HG03175 (cell line): ENCODE results near the gene PTPN7.
"Not testable (repeated sequence)": the region's sequence is repeated elsewhere in the genome, so short reads cannot be mapped to it uniquely, and the experiment has no call there.

Experiments
- ATAC-seq: cut with Tn5 transposase; IDR thresholded peaks from one replicate; pipeline ENCODE4 v1.9.1; 2021; ENCODE audit warnings: mild to moderate bottlenecking, moderate library complexity; ENCODE audit not compliant: unreplicated experiment

Gene PTPN7

DNA sequence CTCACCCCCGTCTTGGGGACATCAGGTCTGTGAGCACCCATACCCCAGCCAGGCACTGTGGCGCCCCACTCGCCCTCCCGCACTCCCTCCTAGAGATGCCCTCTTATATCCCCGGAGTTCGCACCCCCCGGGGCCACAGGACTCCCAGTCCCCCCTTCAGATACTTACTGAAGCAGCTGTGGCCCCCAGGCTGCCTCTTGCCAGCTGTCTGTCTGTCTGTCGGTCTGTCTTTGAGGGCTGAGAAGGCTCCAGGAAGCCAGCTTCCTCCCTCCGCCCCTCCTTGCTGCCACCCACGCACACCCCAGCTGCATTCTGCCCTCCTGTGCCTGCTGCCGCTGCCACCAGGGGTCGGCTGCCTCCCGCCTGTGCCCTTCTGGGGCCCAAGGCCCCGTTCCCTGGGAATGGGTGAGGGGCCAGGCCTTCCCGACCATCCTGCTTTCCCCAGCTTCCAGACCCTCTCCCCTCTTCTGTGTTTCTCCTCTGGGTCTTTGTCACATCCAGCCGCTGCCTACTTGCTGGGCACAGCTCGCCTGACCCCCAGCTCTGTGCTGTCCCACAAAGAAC is at the start of gene PTPN7:
PTPN7 (minus strand) TSS at position 226 of the 564 bp plus-strand sequence. CDS start 1,200 bp downstream, outside the sequence.
- ATAC-seq, result peak; percentile 54

DNA sequence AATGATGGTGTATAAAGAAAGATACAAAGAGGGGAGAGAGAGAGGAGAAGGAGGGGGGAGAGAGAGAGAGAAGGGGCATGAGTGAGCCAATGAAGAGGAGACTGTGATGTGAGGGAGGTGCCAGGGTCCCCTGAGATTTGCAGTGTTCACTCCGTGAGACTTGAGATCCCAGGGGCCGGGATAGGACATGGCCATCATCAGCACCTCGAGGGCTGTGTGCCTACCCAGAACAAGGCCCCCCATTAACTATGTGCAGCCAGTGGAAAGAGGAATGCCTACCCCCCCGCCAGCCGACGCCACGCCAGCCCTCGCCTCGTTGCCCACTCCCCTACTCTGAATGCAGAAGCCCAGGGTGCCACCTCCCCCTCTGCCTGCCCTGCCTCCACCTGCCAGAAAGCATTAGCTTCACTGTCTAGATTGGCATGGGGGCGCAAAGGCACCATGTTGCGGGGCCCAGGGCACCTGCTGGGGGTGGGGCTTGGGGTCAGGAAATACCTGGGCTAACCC is 48.0 kb upstream of the PTPN7 start:
- ATAC-seq, result no peak

DNA sequence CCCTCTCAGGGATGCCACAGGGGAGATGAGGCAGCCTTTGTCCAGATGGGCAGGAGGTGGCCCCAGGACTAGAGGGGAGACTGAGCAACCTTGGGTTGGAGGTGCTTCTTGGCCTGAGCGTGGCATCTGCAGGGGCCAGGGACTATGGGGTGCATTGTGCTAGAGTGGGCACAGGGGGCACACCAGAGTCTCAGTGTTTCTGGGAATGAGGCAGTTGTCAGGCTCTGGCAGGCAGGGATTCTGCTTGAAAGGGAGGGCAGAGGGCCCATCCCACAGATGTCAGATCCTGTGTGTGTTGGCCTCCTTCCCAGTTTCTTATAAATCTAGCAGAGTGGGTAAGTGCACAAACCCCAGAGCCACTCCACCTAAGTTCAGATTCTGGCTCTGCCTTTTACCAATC is 46.9 kb upstream of the PTPN7 start:
- ATAC-seq, result no peak

DNA sequence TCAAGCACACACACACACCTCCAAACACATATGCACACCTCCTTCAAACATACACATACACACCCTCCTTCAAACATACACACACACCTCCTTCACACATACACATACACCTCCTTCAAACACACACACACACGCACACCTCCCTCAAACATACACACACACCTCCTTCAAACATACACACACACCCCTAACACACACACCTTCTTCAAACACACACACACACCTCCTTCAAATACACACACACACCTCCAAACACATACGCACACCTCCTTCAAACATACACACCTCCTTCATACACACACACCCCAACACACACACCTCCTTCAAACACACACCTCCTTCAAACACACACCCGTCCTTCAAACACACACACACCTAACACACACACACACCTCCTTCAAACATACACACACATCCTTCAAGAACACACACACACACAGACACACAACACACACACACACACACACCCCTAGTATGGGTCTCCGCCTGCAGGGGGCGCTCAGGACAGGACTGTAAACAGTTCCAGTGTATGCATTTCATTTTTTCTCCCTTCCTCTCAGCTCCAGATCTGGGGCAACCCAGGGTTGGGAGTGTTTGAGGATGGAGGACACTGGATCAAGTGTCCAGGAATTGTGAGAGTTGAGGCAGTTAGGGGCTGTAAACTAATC is 45.3 kb upstream of the PTPN7 start:
- no peak for ATAC-seq

DNA sequence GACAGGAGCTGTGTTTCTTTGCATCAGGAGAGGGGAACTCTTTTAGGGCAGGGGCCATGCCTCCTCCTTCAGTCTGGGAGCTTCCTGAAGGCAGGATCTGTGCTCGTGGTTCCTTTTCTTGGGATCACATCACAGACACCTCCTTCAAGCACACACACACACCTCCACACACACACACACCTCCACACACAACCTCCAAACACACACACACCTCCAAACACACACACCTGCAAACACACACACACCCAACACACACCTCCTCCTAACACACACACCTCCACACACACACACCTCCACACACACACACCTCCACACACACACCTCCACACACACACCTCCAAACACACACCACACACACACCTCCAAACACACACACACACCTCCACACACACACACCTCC is 43.7 kb upstream of the PTPN7 start:
- ATAC-seq, result no peak

DNA sequence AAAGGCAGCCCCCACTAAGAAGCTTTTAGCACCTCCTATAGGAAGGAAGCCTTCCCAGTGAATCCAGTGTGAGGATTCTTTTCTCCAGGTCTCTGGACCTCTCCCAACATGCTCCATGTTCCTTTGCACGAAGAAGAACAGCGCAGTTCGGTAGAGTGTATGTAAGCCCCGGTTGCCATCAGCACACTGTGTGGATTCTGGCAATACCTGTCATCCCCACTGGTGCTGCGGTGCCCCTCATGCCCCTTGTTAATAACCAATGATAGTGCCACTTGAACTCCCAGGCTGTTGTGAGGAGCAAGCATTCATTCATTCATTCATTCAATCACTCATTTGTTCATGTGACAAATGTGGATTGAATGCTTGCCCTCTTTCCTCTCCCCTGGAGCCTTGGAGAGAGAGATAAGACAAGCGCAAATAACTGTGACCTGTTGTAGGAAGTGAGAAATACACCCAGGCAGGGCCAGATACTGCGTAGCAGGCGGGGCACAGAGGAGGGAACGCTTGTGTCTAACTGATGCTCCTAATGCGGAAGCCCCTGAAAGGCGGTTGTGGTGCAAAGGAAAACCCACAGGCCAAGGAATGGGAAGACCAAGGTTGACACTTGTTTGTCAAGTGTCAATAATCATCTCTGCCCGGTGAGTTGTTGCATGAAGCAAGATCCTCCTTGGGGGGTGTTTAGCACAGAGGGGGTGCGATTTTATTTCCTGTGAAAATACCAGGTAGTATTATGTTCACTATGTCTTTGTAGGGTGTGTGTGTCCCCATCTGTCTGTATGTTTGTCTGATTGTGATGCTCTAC is 43.0 kb upstream of the PTPN7 start:
- ATAC-seq, result no peak

DNA sequence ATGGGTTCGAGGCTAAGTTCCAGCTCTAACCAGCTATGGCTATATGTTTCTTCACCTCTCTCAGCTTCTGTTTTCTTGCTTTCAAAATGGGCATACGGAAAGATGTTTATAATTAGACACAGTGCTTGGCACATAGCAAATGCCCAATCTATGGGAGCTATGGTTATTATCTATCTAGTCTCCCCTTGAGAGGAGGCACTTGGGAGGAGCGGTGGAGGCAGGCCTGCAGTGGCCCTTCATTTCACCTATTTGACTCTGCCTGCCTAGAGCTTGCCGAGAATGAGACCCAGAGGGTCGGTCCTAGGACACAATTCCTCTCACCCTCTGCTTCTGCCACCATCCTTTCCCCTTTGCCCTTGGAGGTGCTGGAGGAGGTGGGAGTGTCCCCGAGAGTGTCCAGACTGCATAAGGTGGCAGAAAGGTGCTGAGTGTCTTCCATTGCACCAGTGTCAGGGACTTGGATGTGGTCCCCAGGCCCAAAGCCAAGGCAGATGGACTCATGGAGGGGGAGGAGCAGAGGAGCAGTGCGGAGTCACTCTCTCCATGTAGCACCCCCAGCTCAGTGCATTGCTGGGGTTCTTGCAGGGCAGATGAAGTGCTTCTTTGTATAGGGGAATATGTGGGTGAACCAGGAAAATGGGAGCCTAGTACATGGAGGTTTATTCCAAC is 42.2 kb upstream of the PTPN7 start:
- no peak for ATAC-seq

DNA sequence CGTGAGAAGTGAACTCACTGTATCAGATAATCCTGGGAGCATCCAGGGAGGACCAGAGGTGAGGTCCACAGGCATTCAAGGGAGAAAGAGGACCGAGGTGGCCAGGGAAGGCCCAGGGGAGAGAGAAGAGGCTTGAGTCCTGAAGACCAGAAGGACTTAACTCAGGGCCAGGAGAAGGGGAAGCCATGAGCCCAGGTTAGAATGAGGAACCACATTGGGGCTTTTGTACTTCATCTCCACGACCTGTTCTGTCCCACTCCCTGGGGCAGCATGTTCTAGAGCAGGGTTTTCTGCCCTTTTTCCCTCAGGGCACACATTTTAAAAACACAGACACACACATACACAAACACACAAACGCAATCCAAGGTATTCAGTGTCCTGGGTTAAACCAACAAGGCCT is 41.6 kb upstream of the PTPN7 start:
- no peak for ATAC-seq

DNA sequence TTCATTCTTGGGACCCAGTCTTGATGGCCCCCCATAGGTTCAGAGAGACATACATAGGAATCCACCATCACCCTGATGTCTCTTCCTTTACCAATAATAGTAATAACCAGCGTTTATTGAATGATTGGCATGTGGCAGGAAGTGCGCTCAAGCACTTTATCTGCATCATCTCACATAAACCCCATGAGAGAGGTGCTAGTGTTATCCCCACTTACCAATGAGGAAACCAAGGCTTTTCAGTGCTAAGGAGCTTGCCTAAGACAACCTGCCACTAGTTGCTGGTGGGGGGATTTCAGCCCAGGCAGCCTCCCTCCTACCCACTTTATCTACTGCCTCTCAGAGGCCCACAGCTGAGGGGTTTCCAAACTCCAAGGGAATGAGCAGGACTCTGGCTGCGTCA is 40.9 kb upstream of the PTPN7 start:
- no peak for ATAC-seq

DNA sequence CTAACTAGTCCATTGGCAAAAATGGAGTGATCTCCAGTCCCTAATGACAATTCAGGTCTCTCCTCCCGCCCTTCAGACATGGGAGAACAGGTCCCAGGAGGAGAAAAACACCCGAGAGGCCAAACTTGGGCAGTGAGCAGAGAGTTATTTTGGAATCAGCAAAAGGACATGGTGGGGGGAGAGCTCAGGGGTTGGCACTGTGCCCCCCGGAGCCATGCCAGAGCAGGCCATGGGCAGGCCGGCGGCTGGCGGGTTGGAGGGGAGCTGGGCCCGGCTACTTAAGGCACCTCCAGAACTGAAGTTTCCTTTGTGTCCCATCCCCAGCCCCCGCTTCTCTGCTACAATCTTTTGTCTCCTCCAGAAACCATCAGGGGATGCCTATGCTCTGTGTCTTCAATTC is 40.3 kb upstream of the PTPN7 start:
- no peak for ATAC-seq

DNA sequence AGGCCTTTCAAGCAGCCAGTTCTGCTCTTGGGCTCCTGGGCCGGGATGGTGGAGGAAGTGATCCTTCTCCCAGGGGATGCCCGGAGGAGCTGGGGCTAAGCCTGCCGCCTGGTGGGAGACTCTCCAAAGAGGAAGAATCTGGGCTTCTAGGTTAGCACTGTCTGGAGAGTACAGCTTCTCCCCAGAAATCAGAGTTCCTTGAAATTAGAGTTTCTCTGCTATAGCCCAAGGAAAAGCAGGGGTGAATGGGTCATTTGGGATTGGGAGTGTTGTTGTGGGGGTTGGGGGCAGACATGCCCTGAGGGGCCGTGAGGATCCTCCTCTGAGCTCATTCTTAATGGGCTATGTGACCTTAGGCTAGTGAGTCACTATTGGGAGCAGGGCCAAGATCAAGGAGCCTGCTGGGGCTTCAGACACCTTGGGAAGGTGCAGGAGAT is 39.7 kb upstream of the PTPN7 start:
- ATAC-seq, result no peak

DNA sequence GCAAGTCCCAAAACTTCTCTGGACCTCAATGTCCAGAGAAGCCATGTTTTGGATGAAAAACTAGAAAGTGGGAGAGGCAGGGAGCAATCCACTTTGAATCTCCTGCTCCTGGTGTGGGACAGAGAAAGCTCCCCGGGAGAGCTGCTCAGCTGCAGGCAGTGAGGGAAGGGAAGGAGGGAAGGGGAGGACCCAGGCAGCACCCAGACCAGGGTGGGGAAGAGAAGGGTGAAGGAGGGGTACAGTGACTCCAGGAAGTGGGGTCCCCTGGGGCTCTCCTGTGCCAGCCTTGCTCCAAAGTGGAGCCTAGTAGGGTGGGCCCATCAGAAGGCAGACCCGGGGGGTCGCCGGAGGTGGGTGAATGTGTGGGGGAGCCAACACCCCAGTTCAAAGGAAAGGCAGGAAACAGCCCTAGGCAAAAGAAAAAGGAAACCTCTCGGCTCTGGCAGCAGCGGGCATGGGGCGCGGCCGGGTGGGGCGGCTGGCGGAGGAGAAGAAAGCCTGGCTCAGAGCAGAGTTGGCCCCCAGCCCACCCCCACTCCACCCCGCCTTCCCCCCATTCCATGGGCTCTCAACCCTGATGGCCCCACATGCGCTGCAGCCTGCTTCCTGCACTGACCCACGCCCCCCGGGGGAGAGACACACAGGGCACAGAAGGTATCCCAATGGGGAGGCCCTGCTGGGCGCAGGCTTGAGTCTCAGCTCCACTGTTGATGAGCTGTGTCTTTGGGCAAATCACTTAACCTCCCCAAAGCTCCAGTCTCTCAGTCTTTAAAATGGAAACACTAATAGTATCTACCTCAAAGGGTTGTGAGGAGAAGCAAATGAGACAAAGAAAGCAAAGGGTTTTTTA is 38.9 kb upstream of the PTPN7 start:
- no peak for ATAC-seq

DNA sequence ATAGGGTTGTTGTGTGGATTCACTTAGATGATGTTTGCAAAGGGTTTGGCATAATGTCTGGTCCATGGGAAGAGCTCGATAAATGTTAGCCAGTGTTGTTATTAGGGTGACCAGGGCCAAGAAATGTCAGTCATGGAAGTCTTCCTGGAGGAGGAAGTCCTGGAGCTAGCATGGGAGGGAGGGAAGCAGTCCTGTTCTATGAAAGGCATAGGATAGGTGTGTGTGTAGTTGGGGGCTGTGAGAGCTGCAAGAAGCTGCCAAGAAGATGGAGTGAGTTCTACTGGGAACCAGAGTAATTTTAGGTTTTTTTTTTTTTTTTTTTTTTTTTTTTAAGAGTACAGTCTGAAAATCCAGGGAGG is 37.9 kb upstream of the PTPN7 start:
- no peak for ATAC-seq

DNA sequence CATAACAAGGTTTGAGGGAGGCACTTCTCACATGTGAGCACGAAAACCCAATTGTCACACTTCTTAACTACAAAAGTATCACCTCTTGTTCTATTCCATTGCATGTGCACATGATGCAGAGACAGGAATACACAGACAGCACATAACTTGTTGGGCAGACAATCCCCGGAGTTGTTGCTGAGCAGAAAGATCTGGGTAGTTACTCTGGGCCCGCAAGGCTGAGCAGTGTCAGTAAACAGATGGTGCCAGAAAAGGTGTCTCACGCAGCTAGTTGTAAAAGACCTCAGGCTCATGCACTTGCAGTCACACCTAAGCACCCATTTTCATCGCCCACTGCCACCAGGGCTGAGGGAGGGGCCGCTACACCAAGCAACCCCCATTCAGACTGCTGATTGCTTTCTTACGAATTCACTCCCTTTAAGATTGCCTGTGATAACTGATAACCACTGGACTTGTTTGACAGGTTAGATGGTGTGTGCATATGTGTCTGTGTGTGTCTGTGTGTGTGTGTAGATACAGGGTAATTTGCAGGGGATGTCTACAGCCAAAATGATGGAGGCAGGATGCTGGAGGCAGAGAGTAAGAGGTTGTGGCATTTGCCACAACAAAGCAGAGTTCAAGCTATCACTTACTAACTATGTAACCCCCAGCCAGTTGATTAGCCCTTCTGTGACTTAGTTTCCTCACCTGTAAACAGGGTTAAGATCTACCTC is 37.4 kb upstream of the PTPN7 start:
- no peak for ATAC-seq

DNA sequence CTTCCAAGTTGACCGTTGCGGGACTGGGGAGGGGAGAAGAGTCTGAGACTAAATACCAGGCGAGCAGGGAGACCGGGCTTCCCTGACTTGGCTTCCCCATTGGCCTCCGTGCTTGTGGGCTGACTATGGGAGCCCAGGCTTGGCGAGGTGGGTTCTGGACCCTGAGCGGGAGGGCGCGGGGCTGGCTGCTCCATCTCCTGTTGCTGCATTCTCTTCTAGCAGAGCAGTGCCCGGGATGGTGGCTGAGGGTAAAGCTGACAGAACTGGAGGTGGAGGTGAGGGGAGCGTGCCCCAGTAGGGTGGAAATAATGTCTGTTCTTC is 33.9 kb upstream of the PTPN7 start:
- ATAC-seq, result no peak

DNA sequence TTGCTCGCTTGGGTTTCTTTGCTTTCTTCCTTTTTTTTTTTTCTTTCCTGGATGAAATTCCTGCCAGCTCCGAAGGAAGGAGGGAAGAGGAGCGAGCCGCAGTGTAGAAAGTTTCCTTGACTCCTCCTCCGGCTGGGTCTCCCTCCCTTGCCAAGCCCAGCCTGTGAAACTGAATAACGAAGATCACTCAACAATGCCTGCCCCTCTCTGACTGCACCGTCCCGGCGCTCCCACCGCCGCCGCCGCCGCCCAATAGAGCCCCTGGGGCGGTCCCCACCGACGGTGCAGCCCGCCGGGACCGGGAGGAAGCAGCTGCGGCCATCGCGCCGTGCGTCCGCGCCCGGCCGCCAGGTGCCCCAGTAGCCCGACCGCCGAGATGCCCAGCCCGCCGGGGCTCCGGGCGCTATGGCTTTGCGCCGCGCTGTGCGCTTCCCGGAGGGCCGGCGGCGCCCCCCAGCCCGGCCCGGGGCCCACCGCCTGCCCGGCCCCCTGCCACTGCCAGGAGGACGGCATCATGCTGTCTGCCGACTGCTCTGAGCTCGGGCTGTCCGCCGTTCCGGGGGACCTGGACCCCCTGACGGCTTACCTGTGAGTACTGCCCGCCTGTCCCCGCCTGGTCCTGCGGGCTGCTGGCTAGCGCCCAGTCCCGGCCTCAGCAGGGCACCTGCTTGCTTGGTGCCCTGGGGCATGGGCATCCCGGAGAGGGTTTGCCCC is 33.4 kb upstream of the PTPN7 start, which contains the start of gene LGR6:
LGR6 (plus strand) TSS at position 186 of the 714 bp plus-strand sequence; CDS start at position 377, 191 bp downstream.
- no peak for ATAC-seq

DNA sequence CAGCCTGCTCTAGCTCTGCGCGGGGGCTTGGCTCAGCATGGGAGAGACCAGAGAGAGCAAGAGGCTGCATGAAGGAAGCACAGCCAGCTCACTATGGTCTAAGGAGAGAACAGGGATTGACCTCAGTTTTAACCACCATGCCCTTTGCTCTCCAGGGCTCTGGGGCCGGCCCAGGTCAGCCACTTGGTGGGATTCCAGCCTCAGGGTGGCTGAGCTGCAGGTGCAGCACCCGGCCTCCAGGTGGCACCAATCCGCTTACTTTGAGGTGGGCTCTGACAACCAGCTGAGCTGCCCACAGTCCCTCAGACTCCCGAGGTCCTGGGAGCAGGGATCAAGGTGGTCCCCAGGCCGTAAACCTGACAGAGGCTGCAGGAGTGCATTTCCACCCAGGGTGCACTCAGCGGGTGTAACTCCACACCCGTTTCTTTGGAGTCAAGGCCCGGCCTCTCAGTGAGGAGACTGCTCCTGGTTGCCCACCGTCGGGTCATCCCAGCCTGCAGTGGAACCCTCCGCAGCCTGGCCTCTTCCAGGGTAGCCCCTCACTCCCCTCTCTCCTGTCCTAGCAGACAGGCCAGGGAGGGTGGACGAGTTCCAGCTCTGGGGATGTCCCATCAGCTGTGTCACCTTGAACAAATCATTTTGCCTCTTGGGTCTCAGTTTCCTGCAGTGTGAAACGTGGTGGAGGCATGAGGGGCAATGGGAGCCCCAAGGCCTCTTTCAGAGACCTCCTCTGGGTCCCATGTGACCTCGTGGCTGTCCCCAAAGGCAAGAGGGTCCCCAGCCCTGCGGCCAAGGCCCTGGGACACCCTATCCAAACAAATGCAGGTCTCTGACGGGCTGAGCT is 32.6 kb upstream of the PTPN7 start:
- ATAC-seq, result peak; percentile 61

DNA sequence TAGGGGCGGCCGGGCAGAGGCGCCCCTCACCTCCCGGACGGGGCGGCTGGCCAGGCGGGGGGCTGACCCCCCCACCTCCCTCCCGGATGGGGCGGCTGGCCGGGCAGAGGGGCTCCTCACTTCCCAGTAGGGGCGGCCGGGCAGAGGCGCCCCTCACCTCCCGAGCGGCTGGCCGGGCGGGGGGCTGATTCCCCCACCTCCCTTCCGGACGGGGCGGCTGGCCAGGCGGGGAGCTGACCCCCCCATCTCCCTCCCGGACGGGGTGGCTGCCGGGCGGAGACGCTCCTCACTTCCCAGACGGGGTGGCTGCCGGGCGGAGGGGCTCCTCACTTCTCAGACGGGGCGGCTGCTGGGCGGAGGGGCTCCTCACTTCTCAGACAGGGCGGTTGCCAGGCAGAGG is 31.0 kb upstream of the PTPN7 start:
- not testable (repeated sequence) for ATAC-seq
